ENCODE measurements around the gene DIS3L2.

DIS3L2 gene

GRCh38 chr2:232299084-232299483 is 337.6 kb downstream of the DIS3L2 start:
- no peak for TF ChIP-seq SIN3A (IDR thresholded peaks at IDR 0.05; ENCODE audit: borderline replicate concordance, insufficient read depth, low read length)
- TF ChIP-seq FOXP2 (optimal IDR thresholded peaks at IDR 0.05; ENCODE audit: borderline replicate concordance, extremely low read depth, extremely low read length, insufficient read depth): no peak
- no peak for TF ChIP-seq REST (IDR thresholded peaks at IDR 0.05; ENCODE audit: insufficient read depth in 1 of 2, low read depth in 2 of 2, low read length in 2 of 2)
- no peak for TF ChIP-seq TAF1 (IDR thresholded peaks at IDR 0.05; ENCODE audit: borderline replicate concordance, insufficient read depth, low read length)
- TF ChIP-seq POLR2AphosphoS5 (IDR thresholded peaks at IDR 0.05; ENCODE audit: low read depth, low read length): no peak

- TF ChIP-seq SIN3A (IDR thresholded peaks at IDR 0.05; ENCODE audit: borderline replicate concordance, insufficient read depth, low read length): no peak
- TF ChIP-seq FOXP2 (optimal IDR thresholded peaks at IDR 0.05; ENCODE audit: borderline replicate concordance, extremely low read depth, extremely low read length, insufficient read depth): no peak
- no peak for TF ChIP-seq TAF1 (IDR thresholded peaks at IDR 0.05; ENCODE audit: borderline replicate concordance, insufficient read depth, low read length)
- TF ChIP-seq REST (IDR thresholded peaks at IDR 0.05; ENCODE audit: insufficient read depth in 1 of 2, low read depth in 2 of 2, low read length in 2 of 2): no peak
- no peak for TF ChIP-seq POLR2AphosphoS5 (IDR thresholded peaks at IDR 0.05; ENCODE audit: low read depth, low read length)
These were observed 338.6 kb downstream of the DIS3L2 start for GRCh38 chr2:232299927-232300674.

GRCh38 chr2:232300894-232301387 is 339.4 kb downstream of the DIS3L2 start:
- TF ChIP-seq REST (IDR thresholded peaks at IDR 0.05; ENCODE audit: insufficient read depth in 1 of 2, low read depth in 2 of 2, low read length in 2 of 2) (no peak), FOXP2 (optimal IDR thresholded peaks at IDR 0.05; ENCODE audit: borderline replicate concordance, extremely low read depth, extremely low read length, insufficient read depth) (no peak), TAF1 (IDR thresholded peaks at IDR 0.05; ENCODE audit: borderline replicate concordance, insufficient read depth, low read length) (no peak), POLR2AphosphoS5 (IDR thresholded peaks at IDR 0.05; ENCODE audit: low read depth, low read length) (no peak), SIN3A (IDR thresholded peaks at IDR 0.05; ENCODE audit: borderline replicate concordance, insufficient read depth, low read length) (no peak)

- no peak for TF ChIP-seq FOXP2 (optimal IDR thresholded peaks at IDR 0.05; ENCODE audit: borderline replicate concordance, extremely low read depth, extremely low read length, insufficient read depth)
- no peak for TF ChIP-seq SIN3A (IDR thresholded peaks at IDR 0.05; ENCODE audit: borderline replicate concordance, insufficient read depth, low read length)
- TF ChIP-seq TAF1 (IDR thresholded peaks at IDR 0.05; ENCODE audit: borderline replicate concordance, insufficient read depth, low read length): no peak
- no peak for TF ChIP-seq POLR2AphosphoS5 (IDR thresholded peaks at IDR 0.05; ENCODE audit: low read depth, low read length)
- no peak for TF ChIP-seq REST (IDR thresholded peaks at IDR 0.05; ENCODE audit: insufficient read depth in 1 of 2, low read depth in 2 of 2, low read length in 2 of 2)
These were observed 342.7 kb downstream of the DIS3L2 start for GRCh38 chr2:232304236-232304635.

Data from PFSK-1 (cell line).